ENCODE results near the gene ENG.

The ENG gene

DNA sequence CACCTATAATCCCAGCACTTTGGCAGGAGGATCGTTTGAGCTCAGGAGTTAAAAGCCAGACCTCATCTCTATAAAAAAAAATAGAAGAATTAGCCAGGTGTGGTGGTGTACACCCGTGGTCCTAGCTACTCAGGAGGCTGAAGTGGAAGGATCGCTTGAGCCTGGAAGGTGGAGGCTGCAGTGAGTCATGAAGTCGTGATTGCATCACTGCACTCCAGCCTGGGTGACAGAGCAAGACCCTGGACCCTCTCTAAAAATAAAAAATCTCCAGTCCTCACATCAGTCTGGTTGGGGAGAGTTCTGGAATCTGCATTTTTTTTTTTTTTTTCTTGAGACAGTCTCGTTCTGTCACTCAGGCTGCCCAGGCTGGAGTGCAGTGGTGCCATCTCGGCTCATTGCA lies 42.4 kb downstream of the ENG start:
- DNase-seq = no peak

DNA sequence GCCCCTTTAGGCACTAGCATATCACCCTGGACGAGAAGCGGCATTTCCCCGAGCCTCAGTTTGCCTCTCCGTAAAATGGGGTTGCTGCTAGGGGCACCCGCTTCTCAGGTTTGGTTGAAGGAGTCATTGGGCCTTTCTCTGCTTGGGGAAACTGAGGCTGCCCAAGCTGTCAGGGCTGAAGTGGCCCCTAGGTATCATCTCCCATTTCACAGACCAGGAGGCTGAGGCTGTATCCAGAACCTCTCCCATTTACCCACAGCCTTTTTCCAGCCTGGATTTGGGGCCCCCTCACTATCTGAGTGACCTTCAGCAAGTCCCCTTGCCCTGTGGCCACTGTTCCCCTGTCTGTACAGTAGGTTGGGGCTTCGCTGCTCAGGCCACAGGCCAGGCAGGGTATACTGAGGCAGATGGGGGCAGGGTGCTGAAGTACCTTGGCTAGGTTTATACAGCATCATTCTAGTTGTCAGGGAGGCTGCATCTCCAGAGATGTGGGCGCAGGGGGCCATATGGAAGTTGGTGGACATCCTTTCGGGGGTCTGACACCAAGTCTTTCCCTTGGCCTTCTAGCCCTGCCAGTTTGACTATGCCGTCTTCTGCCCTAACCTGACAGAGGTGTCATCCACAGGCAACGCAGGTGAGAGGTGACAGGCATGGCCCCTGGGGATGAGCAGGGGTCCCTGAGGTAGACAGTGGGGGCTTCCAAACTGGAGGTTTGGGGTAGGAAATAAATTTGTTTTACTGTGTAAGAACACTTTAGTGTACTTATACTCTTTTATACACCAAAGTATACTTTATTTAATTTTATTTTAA lies 43.9 kb downstream of the ENG start:
- no peak for DNase-seq

DNA sequence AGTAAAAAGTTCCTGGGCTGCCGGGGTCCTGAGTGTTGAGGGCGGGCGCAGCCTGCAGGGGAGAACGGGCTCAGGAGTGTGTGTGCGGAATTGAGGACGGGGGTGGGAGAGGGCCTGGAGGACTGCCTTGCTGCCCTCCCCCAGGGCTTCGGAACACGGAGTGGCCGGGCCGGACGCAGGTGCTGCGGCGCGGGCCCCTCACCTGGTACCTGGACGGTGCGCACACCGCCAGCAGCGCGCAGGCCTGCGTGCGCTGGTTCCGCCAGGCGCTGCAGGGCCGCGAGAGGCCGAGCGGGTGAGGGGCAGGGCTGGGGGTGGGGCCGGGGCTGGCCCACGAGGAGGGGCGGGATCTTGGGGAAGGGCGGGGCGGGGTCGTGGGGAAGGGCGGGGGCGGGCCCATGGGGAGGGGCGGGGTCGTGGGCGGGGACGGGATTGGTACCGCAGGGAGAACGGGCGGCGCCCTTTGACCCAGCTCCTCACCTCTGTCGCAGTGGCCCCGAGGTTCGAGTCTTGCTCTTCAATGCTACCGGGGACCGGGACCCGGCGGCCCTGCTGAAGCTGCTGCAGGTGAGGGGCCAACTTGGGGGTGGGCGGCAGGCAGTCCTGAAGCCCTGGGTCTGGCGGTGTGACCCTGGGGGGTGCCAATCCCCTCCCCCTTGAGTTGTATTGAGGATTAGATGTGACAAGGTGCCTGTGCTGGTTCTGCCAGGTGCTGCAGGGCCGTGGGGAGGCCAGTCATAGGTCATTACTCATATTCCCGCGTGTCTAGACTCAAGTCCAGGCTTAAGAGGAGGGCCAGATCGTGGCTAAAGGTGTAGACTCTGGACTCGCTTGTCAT lies 44.7 kb downstream of the ENG start:
- no peak for DNase-seq

DNA sequence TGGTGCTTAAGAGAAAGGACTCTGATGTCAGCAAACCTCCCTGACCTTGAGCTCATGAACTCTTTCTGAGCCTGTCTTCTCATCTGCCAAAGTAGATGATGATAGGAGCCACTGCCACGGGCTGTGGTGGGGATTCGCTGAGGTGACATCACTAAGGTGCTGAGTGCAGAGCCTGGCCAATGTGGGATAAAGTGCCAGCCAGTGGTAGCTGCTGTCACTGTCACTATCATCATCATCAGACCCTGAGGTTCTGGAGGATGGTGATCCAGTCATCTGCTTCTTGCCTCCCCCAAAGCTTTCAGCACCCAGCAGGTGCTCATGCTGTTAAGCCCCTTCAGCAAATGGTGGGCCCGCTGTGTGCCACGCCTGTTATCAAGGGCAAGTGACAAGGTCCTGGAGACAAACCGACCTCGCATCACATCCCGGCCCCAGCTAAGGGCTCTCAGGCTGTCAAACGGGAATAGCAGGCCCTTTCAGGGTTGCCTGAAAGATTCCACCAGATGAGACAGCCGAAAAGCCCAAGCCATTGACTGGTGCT lies 45.4 kb downstream of the ENG start:
- no peak for DNase-seq

DNA sequence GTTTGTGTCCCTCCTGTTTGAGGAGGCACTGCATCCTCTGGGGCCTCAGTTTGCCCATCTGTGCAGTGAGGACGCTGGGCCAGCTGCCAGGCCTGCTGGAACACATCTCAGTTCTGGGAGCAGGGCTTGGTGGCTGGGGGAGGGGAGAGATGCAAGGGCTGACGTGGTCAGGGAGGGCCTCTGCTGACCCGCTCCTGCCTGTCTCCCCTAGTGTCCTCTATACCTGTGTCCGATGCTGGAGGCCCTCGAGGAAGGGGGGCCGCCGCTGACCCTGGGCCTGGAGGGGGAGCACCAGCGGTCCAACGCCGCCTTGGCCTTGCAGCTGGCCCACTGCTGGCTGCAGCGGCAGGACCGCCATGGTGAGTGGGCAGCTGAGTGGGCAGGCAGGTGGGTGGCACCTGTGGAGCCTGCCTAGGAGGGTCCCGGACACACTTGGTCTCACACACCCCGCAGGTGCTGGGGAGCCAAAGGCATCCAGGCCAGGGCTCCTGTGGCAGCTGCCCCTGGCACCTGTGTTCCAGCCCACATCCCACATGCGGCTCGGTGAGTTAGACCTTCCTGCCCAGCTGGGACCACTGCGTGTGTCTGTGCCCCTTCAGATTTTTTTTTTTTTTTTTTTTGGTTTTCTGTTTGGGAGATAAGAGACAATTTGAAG lies 46.0 kb downstream of the ENG start:
- no peak for DNase-seq

DNA sequence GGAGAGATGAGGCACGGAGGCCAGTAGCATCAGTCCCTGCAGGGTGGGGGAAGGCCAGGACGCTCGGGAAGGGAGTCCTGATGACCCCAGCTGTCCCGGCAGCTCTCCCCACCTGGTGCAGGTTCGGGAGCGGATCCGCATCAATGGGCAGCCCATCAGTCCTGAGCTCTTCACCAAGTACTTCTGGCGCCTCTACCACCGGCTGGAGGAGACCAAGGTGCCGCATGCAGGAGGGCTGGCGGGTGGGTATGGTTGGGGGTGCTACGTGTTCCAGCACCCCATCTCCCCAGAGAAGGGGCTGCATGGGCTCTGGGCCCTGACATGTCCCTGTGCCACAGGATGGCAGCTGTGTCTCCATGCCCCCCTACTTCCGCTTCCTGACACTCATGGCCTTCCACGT lies 47.6 kb downstream of the ENG start:
- no peak for DNase-seq

DNA sequence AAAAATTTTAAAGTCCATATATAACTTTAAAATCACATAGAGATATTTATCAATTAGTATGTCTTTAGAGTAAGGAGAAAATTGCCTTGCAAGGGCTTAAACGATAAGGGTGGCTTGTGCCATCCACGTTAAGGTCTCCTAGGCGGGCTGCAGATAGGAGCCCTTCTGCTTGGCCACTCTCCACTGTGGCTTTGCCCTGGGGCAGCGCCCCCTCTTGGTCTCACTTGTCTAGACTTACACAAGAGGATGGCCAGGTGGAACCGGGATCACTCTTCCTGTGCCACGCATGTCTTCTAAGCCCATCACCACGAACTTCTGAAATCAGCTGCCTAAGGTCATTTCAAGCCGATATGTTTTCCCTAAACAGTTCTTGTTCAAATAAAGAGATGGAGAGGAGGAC lies 48.8 kb downstream of the ENG start:
- DNase-seq = peak; percentile 15

DNA sequence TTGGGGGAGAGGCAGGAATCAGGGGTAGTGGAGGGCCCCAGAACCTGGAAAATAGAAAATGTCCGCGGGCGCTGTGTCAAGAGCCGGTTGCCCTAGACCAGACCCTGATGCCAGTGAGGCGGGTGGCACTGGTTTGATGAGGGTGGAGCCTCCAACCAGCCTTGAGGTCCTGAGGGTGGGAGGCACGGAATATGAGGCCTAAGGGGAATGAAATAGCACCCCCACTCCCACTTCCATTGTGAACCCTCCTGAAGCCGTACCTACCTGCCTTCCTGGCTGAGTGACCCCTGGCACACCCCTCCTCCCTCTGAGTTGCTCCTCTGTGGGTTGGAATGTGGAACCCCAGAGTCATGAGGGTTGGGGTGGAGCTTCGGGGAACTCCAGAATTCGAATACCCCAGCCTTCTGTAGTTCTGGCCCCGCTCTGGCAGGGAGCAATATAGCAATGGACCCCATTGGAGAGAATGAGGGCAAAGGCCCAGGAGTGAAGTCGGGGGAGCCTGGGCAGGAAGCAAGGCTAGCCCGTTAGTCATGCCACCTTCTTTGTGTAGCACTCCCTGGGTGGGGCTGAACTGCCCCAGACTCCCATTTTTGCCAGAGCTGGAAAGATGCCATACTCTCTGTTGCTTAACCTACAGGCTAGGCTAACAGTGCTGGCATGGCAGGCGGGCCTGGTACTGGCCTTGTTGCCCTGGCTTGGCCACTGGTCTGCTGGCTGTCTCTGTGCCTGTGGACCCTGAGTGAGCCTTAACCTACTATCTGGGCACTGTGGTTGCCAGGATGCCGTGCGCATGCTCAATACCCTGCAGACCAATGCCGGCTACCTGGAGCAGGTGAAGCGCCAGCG lies 50.7 kb downstream of the ENG start:
- no peak for DNase-seq

DNA sequence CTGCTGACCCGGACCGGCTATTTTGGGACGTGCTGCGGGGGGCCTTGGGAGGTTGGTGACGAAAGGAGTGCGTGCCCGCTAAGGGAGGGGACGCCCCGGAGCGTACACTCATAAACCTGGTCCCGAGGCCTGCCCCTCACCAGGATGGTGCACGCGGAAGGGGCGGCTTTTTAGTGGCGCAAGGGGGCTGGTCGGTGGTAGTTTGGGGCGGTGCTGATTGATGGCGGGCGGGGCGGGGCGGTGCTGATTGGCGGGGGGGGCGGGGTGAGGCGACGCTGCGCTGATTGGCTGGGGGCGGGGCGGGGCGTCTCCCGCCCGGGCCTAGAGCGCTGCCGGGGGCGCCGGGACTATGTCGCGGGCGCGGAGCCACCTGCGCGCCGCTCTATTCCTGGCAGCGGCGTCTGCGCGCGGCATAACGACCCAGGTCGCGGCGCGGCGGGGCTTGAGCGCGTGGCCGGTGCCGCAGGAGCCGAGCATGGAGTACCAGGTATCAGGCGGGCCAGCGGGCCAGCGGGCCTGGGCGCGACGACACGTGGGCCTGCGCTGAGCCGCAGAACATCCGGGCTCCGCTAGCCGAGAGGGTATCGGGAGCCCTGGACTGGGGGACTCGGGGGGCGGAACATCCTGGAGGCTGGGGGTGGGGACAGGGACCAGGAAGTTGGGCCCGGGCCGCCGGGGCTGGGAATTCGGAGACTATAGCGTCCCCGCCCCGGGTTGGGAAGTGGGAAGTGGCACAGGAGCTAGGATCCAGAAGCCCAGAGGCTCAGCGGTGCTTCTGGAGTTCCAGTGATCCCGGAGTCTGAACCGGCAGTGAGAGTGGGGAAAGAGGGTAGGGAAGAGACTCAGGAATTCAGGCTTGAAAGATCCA lies 51.6 kb downstream of the ENG start, which contains the start of gene FPGS:
FPGS (plus strand) TSS at position 307 of the 868 bp plus-strand sequence; CDS start at position 350, 43 bp downstream.
- DNase-seq = peak; percentile 89

DNA sequence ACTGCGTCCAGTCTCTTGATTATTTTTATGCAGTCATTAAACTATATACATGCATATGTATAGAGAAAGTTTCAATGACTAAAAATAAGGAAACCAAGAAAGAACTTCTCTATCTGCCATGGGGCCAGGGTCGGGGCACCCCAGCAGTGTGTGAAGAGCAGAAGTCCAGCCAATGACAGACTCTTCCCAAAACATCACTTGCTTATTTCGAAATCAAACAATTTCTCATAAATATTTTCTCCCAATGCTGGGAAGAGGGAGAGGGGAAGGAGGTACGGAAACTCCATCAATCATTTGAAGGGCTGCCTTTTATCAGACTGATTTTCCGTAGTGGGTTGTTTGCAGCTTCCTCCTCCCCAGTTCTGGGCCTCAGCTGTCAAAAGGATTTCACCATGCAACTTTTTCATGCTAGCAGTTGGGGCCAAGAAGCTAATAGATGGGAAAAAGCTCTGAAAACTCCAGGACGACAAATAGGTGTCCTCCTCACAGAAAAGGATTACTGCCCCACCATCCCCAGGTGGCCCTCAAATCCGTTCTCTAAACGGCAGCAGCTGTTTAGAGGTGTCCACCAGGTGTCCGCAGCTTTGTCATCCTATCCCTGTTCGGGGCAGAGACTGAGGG lies 52.4 kb downstream of the ENG start:
- no peak for DNase-seq

DNA sequence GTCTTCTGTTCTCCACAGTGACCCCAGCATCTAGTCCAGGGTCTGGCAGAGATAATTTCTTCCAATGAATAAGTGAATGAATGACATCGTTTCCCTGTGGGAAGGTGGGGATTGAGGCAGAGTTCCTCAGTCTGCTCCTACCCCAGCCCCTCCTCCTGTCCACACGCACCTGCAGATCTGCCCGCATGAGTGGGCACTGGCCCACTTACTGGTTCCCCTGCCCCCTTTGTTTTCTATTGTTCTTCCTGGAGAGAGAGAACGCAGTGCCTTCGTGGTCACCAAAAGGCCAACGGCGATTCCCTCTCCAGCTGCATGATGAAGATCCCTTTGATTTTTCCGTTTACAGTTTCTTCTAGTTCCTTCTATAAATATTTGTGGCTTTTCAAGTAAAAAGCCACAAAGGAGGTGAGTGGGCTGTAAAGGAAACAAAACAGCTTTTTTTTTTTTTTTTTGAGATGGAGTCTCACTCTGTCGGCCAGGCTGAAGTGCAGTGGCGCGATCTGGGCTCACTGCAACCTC lies 57.5 kb downstream of the ENG start:
- DNase-seq = no peak

DNA sequence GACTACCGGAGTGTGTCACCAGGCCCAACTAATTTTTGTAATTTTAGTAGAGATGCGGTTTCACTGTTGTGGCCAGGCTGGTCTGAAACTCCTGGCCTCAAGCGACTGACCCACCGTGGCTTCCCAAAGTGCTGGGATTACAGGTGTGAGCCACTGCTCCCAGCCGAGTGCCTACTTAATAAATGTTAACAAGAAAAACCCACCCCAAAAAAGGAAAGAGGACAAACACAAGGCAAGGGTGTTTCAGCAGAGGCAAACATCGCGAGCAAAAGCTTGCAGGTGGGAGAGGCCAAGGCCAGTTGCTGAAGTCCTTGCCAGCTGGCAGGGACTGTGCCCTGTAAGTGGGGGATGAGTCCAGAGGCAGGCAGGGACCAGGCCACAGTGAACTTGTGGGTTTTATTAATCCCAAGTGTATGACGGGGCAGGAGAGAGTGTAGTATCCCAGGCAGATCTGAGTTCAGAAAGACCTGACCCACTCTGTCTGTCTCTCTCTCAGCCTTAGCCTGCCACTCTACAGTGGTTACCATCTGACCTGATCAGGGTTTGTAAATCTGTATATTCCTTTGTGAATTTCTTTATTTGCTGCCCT lies 58.1 kb downstream of the ENG start:
- no peak for DNase-seq

DNA sequence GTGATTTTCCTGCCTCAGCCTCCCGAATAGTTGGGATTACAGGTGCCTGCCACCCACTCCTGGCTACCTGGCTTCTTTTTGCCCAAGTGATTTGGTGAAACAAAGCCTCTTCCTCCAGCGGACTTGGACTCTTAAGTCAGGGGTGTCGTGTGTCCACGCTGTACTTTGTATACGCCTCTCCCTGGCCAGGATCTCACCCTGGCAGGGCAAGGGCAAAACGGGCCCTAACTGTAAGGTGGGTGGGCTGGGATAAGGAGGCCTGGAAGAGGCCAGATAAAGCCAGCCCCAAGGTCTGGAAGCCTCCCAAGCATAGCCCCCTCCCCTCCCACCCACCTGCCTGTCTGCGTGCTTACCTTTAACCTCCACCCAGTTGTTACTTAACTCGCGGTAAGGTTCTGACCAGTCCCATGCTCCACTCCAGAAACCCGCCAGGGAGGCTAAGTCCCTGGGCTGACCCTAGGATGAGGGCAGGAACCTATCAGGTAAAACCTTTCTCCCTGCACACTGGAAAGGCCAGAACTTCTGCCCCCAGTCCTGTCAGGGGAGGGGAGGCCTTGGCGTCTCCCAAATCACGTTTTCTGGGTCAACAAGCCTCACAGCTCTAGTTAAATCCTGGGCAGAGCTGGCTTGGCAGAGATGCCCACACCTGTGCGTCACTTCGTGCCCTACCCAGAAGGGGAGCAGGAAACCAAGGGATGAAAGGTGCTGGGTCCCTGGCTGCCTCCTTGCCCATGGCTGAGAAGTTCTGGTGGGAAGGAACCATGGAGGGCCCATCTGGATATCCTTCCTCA lies 60.3 kb downstream of the ENG start:
- no peak for DNase-seq

DNA sequence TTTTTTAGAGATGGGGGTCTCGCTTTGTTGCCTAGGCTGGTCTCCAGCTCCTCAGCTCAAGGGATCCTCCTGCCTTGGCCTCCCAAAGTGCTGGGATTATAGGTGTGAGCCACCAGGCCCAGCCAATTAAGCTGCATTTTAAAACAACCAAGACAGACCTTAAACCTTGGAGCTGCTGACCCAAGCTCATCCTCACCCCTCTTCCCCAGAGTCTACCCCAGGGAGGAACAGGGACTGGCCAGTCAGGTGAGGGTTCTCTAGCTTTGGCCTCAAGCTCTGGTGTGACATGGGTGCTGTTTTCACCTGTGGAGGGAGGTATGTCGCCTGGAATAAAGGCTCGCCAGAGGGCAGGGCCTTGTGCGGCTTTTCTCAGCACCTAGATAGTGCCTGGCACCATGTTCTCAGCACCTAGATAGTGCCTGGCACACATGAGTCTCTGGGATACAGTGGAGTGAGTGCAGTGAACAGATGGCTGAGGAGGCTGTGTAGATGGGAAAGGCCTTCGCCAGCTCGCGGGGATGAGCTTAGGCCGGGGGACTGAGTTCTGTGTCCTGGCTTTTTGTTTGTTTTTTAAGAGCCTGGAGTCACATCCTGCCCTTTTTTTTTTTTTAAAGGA lies 61.3 kb downstream of the ENG start:
- no peak for DNase-seq

DNA sequence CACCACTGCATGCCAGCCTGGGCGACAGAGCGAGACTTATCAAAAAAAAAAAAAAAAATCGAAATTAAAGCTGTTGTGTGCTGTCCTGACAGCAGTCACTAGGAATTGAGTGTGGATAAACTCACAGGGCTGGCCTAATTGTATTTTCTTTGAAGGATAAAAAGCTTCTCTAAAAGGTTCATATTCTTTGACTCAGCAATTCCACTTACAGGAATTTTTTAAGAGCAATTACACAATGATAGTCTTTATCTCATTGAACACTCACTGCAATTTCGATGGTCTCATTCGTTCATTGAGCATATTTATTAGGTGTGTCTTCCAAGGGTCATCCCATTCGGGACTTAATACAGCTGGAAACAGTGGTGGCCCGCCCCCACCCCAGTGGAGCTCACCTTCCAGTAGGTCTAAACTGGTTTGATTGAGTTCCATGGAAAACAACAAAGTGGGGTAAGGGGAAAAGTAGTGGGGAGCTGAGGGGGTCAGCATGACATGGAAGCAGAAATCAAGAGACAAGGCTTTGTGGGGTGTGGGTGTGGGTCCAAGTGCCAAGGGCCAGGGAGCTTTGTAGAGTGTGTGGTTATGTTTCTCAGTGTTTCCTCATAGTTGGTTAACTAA lies 61.9 kb downstream of the ENG start:
- no peak for DNase-seq

DNA sequence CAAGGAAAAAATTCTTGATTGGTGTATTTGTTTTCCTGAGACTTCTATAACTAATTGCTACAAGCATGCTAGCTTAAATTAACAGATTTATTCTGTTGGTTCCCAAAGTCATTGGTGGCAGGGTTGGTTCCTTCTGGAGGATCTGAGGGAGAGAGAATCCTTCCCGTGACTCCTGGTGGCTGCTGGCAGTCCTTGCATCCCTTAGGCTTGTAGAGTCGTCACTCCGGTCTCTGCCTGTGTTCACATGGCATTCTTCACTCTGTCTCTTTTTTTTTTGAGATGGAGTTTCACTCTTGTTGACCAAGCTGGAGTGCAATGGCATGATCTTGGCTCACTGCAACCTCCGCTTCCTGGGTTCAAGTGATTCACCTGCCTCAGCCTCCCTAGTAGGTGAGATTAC lies 63.4 kb downstream of the ENG start:
- DNase-seq = no peak

DNA sequence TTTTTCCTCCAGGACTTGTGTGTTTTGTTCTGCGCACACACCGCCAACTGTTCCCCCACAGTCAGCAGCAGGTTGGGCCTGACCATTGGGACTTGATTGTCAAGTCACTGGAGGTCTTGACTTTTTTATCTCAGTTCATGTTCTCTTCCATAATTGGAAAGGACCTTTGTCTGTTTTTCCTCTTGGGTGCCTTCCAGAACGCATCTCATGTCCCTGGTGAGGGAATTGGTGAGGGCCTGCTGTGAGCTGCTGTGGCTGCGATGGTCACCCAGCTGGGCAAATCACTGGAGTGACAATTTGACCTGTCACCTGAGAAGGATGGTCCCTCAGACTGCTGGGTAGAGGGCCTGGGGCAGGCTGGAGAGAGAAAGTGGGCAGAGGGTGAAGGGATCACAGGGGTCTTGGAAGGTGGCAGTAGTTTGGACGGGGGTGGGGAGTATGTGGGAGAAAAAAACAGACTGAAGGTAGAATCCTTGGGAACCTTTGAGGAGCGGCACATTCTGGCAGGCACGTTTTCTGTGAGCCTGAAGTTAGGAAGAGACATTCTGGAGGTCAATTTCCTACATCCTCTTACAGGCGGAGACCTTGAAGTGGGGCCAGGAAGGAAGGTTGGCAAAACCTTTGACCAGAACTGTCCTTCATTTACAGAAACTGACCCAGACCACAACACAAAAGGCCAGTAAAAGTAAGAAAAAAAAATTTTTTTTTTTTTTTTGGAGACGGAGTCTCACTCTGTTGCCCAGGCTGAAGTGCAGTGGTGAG lies 64.2 kb downstream of the ENG start:
- DNase-seq = no peak

DNA sequence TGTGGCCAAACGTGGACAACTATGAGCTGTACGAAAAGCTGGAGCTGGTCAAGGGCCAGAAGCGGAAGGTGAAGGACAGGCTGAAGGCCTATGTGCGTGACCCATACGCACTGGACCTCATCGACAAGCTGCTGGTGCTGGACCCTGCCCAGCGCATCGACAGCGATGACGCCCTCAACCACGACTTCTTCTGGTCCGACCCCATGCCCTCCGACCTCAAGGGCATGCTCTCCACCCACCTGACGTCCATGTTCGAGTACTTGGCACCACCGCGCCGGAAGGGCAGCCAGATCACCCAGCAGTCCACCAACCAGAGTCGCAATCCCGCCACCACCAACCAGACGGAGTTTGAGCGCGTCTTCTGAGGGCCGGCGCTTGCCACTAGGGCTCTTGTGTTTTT lies 65.3 kb downstream of the ENG start:
- no peak for DNase-seq

Measured in NCI-H510A treated with DMSO at 0.1 percent for 48 hours (cell line).